GM18517 (cell line): ENCODE measurements around the gene PRKN.

Source experiments
- ATAC-seq: cut with Tn5 transposase; IDR thresholded peaks from one replicate; pipeline ENCODE4 v1.9.1; 2021; ENCODE audit warnings: mild to moderate bottlenecking, moderate library complexity; ENCODE audit not compliant: unreplicated experiment

The PRKN gene

GRCh38 chr6:162388383-162388777, 339.2 kb downstream of the PRKN start:
- ATAC-seq, result no peak

- no peak for ATAC-seq
Measured at GRCh38 chr6:162387718-162388382, 339.7 kb downstream of the PRKN start.

GRCh38 chr6:162385980-162386379, 341.6 kb downstream of the PRKN start:
- ATAC-seq, result no peak

GRCh38 chr6:162379757-162380409, 347.7 kb downstream of the PRKN start:
- ATAC-seq, result no peak

GRCh38 chr6:162377735-162378134, 349.8 kb downstream of the PRKN start:
- no peak for ATAC-seq

- ATAC-seq, result no peak
Measured at GRCh38 chr6:162373868-162374267, 353.7 kb downstream of the PRKN start.

- ATAC-seq, result no peak
Measured at GRCh38 chr6:162373192-162373591, 354.4 kb downstream of the PRKN start.

- ATAC-seq, result no peak
Measured at GRCh38 chr6:162372106-162372505, 355.5 kb downstream of the PRKN start.

GRCh38 chr6:162371121-162371520, 356.4 kb downstream of the PRKN start:
- no peak for ATAC-seq

- ATAC-seq, result no peak
Measured at GRCh38 chr6:162369091-162369490, 358.5 kb downstream of the PRKN start.

- ATAC-seq, result no peak
Measured at GRCh38 chr6:162364488-162364887, 363.1 kb downstream of the PRKN start.

- no peak for ATAC-seq
Measured at GRCh38 chr6:162363757-162364156, 363.8 kb downstream of the PRKN start.

GRCh38 chr6:162360901-162361567, 366.5 kb downstream of the PRKN start:
- no peak for ATAC-seq

- no peak for ATAC-seq
Measured at GRCh38 chr6:162358625-162359024, 368.9 kb downstream of the PRKN start.

- ATAC-seq, result no peak
Measured at GRCh38 chr6:162345051-162345511, 382.5 kb downstream of the PRKN start.

- ATAC-seq, result no peak
Measured at GRCh38 chr6:162344646-162345010, 382.9 kb downstream of the PRKN start.

- no peak for ATAC-seq
Measured at GRCh38 chr6:162343936-162344645, 383.5 kb downstream of the PRKN start.

- no peak for ATAC-seq
Measured at GRCh38 chr6:162343198-162343935, 384.2 kb downstream of the PRKN start.

GRCh38 chr6:162337412-162337811, 390.2 kb downstream of the PRKN start:
- ATAC-seq, result no peak

- ATAC-seq, result no peak
Measured at GRCh38 chr6:162336359-162336758, 391.2 kb downstream of the PRKN start.

- no peak for ATAC-seq
Measured at GRCh38 chr6:162332365-162332764, 395.2 kb downstream of the PRKN start.
